HepG2 (cell line): ENCODE data around the gene ATP6V0A1. TPM values are rescaled to one million over a fixed set of nuclear protein-coding genes. Genes with fewer than 3 reads are reported as not detected.

Source experiments
- BRCA1 ChIP-seq: sonication (generic); formaldehyde crosslinking; IDR thresholded peaks from 2 replicates; pipeline ENCODE4 v1.4.0; 2020; ENCODE audit warnings: missing genetic modification reagents
- CBFB ChIP-seq: sonication (generic); formaldehyde crosslinking; IDR thresholded peaks from 2 replicates; pipeline ENCODE4 v1.4.0; 2020; ENCODE audit warnings: missing genetic modification reagents
- GABPB1 ChIP-seq: IDR thresholded peaks from 2 replicates; pipeline ENCODE4 v1.6.1; 2016; ENCODE audit warnings: mild to moderate bottlenecking, missing genetic modification reagents, moderate library complexity, missing compliant biosample characterization
- KMT2B ChIP-seq: IDR thresholded peaks from 2 replicates; pipeline ENCODE4 v1.6.1; 2016; ENCODE audit warnings: missing genetic modification reagents, missing compliant biosample characterization
- MXD4 ChIP-seq: IDR thresholded peaks from 2 replicates; pipeline ENCODE4 v1.6.1; 2016; ENCODE audit warnings: mild to moderate bottlenecking, missing biosample characterization, missing genetic modification reagents
- NR2F6 ChIP-seq, 2 experiments: IDR thresholded peaks; 2 replicates each; pipeline ENCODE4 v1.6.1; 2016; ENCODE audit warnings: antibody characterized with exemption in 1 of 2, mild to moderate bottlenecking in 1 of 2
- RXRA ChIP-seq: sonication (generic); formaldehyde crosslinking; IDR thresholded peaks from 2 replicates; pipeline ENCODE4 v1.5.1; 2020; ENCODE audit warnings: missing genetic modification reagents
- SALL1 ChIP-seq: sonication (generic); formaldehyde crosslinking; IDR thresholded peaks from 2 replicates; pipeline ENCODE4 v1.8.0; 2022; ENCODE audit warnings: mild to moderate bottlenecking, missing genetic modification reagents
- ZBED4 ChIP-seq: sonication (generic); formaldehyde crosslinking; IDR thresholded peaks from 2 replicates; pipeline ENCODE4 v1.4.0; 2020; ENCODE audit warnings: missing genetic modification reagents, borderline replicate concordance
- ZFP1 ChIP-seq: IDR thresholded peaks from 2 replicates; pipeline ENCODE4 v1.6.1; 2016
- ZFP36 ChIP-seq: fragments of 150-350 bp; IDR thresholded peaks from 2 replicates; pipeline ENCODE4 v1.6.1; 2018; ENCODE audit warnings: borderline replicate concordance, low read length, low read depth; ENCODE audit not compliant: partially characterized antibody
- ZNF281 ChIP-seq: sonication (generic); formaldehyde crosslinking; IDR thresholded peaks from 2 replicates; pipeline ENCODE4 v1.4.0; 2020; ENCODE audit warnings: missing genetic modification reagents, borderline replicate concordance
- ZNF639 ChIP-seq: conservative IDR thresholded peaks from 2 replicates; pipeline ENCODE4 v1.6.1; 2018; ENCODE audit warnings: missing genetic modification reagents
- ZNF678 ChIP-seq: sonication (generic); formaldehyde crosslinking; IDR thresholded peaks from 2 replicates; pipeline ENCODE4 v1.4.0; 2020; ENCODE audit warnings: mild to moderate bottlenecking, missing genetic modification reagents
- ZNF687 ChIP-seq: sonication (generic); formaldehyde crosslinking; IDR thresholded peaks from 2 replicates; pipeline ENCODE4 v1.5.1; 2020; ENCODE audit warnings: mild to moderate bottlenecking, missing genetic modification reagents, moderate library complexity
- ZNF761 ChIP-seq: sonication (generic); formaldehyde crosslinking; conservative IDR thresholded peaks from 2 replicates; pipeline ENCODE4 v1.4.0; 2020; ENCODE audit warnings: mild to moderate bottlenecking, missing genetic modification reagents
- polyA plus RNA-seq, 8 experiments: library from polyadenylated mRNA; depleted of rRNA in 3 of 8; stranded (reverse) in 7 of 8; unstranded in 1 of 8; fragments of >200 nt; fragmentation: Illumina TruSeq in 4 of 8; extraction: Trizol in 4 of 8; gene quantifications; 2 replicates each; pipeline versions ENCODE4 v1.2.1 to v1.2.3, GENCODE V29; 2011 to 2016; ENCODE audit warnings: low read depth in 4 of 8, missing spikeins in 1 of 8, mixed read lengths in 1 of 8; ENCODE audit not compliant: insufficient read depth in 1 of 8
- total RNA-seq, 5 experiments: library from RNA; depleted of rRNA; stranded (reverse); fragments of >200 nt; fragmentation: Illumina TruSeq; extraction: Trizol; gene quantifications; 2 replicates each; pipeline ENCODE4 v1.2.3, GENCODE V29; 2016; ENCODE audit warnings: low read depth in 1 of 5

ATP6V0A1 gene
- total and polyA plus RNA-seq, 2 of the 13 experiments (the other 11 are each of a cell fraction or from before 2014, with no cell fraction given): 27.9 to 54.1 TPM

GRCh38 chr17:42517516-42517915 is 58.8 kb downstream of the ATP6V0A1 start (continued):
- no peak for TF ChIP-seq ZNF678 (CRISPR knock-in tag)
- 0 out of 2 replicates have a peak, but pooled peaks have one; percentile 52 for TF ChIP-seq CBFB (CRISPR knock-in tag)
- TF ChIP-seq ZNF281 (CRISPR knock-in tag): peak; percentile 60; the same call in 1 of the 2 replicates
- TF ChIP-seq ZNF687: peak; percentile 71
- TF ChIP-seq NR2F6 (IDR thresholded peaks at IDR 0.05): no peak
- TF ChIP-seq NR2F6 (CRISPR knock-in tag; IDR thresholded peaks at IDR 0.05): peak; percentile 59
- TF ChIP-seq ZNF639 (CRISPR knock-in tag): no peak
- TF ChIP-seq ZBED4 (CRISPR knock-in tag): peak; percentile 42; the same call in 1 of the 2 replicates
- no peak for TF ChIP-seq ZFP1 (CRISPR knock-in tag)
- TF ChIP-seq SALL1 (CRISPR knock-in tag): peak; percentile 71; the same call in 1 of the 2 replicates
- TF ChIP-seq KMT2B (CRISPR knock-in tag): 0 out of 2 replicates have a peak, but pooled peaks have one; percentile 20
- peak; percentile 70 for TF ChIP-seq RXRA
- TF ChIP-seq ZFP36: no peak
- TF ChIP-seq ZNF761 (CRISPR knock-in tag): 0 out of 2 replicates have a peak, but pooled peaks have one; percentile 45
- peak; percentile 33; the same call in 1 of the 2 replicates for TF ChIP-seq GABPB1 (CRISPR knock-in tag)
- TF ChIP-seq BRCA1 (CRISPR knock-in tag): 0 out of 2 replicates have a peak, but pooled peaks have one; percentile 43
- peak; percentile 50; the same call in 1 of the 2 replicates for TF ChIP-seq MXD4 (CRISPR knock-in tag)
